HepG2 (cell line): ENCODE results near the gene MYO10. TPM values are rescaled to one million over a fixed set of nuclear protein-coding genes. Genes with fewer than 3 reads are reported as not detected.

Source experiments
- ATAC-seq: fragments of 200-7000 bp; cut with Tn5 transposase; 3 replicates; pipeline ENCODE4 v1.9.1; 2020; ENCODE audit warnings: mild to moderate bottlenecking, moderate library complexity
- BruUV-seq: library from RNA; stranded (reverse); fragments of 400-500 nt; replicated peaks from 2 replicates; lab custom pipeline; 2021; lab: Mats Ljungman, UMichigan
- CTCF ChIA-PET: fragments of 300-600 bp; formaldehyde crosslinking; extraction: SDS; loops from one replicate; lab custom pipeline; 2021; ENCODE audit warnings: low total read pairs, inconsistent platforms, low intra/inter-chr PET ratio; lab: Yijun Ruan, JAX
- POLR2A ChIA-PET: fragments of 350-600 bp; sonication (Branson Sonifier 250); formaldehyde crosslinking; loops from one replicate; lab custom pipeline; 2020; ENCODE audit warnings: antibody characterized with exemption, inconsistent platforms; lab: Yijun Ruan, JAX
- DNase-seq: peaks from one replicate; pipeline ENCODE4 v3.0.0-alpha.2; 2015; ENCODE audit warnings: low spot score
- FAIRE-seq: peaks from 3 replicates; lab custom pipeline; 2011; peaks lifted over from hg19 to GRCh38; lab: Jason Lieb, UNC
- H2AFZ ChIP-seq: one replicate; pipeline ENCODE4 v1.6.1; 2011; ENCODE audit warnings: low read length, inconsistent platforms
- H3K27ac ChIP-seq: fragments of 300-600 bp; 3 replicates; pipeline ENCODE4 v1.8.0; 2011; ENCODE audit warnings: mixed run types, mild to moderate bottlenecking, mixed read lengths, low read length, inconsistent platforms; ENCODE audit not compliant: insufficient read depth; ENCODE audit errors: extremely low read length
- H3K27me3 ChIP-seq, 2 experiments: fragments of 200-600 bp in 1 of 2; 2 replicates in 1 of 2; 3 replicates in 1 of 2; pipeline versions ENCODE4 v1.6.0 to v1.8.0; 2011; ENCODE audit warnings: low read length in 2 of 2, mild to moderate bottlenecking in 2 of 2, moderate library complexity in 2 of 2, inconsistent platforms in 1 of 2; ENCODE audit not compliant: insufficient read depth in 2 of 2, control insufficient read depth in 1 of 2
- H3K36me3 ChIP-seq, 2 experiments: fragments of 200-600 bp in 1 of 2; replicated peaks in 1 of 2; 2 replicates in 1 of 2; 3 replicates in 1 of 2; pipeline versions ENCODE4 v1.5.1 to v1.8.0; 2011; ENCODE audit warnings: low read length in 2 of 2, inconsistent platforms in 1 of 2; ENCODE audit not compliant: insufficient read depth in 2 of 2, control insufficient read depth in 1 of 2
- H3K4me1 ChIP-seq: 2 replicates; pipeline ENCODE4 v1.5.1; 2012; ENCODE audit warnings: low read length, inconsistent platforms; ENCODE audit not compliant: insufficient read depth
- H3K4me2 ChIP-seq: 2 replicates; pipeline ENCODE4 v1.6.0; 2011; ENCODE audit warnings: low read depth, low read length, inconsistent platforms
- H3K4me3 ChIP-seq, 3 experiments: fragments of 200-600 bp in 1 of 3; sonication (generic), shearing (Covaris generic) in 1 of 3; replicated peaks in 1 of 3; 2 replicates each; pipeline ENCODE4 v1.5.1; 2011 to 2016; ENCODE audit warnings: low read length in 3 of 3, inconsistent platforms in 2 of 3, low read depth in 2 of 3, mild to moderate bottlenecking in 2 of 3, control low read depth in 1 of 3, mixed read lengths in 1 of 3; ENCODE audit not compliant: insufficient read depth in 1 of 3
- H3K79me2 ChIP-seq: one replicate; pipeline ENCODE4 v1.6.1; 2011; ENCODE audit warnings: low read length, inconsistent platforms; ENCODE audit not compliant: insufficient read depth
- H3K9ac ChIP-seq: 2 replicates; pipeline ENCODE4 v1.6.0; 2011; ENCODE audit warnings: mild to moderate bottlenecking, low read depth, low read length, inconsistent platforms; ENCODE audit not compliant: insufficient read depth
- H3K9me3 ChIP-seq: 2 replicates; pipeline ENCODE4 v1.5.1; 2012; ENCODE audit warnings: mild to moderate bottlenecking, low read length
- H4K20me1 ChIP-seq: 2 replicates; pipeline ENCODE4 v1.6.0; 2011; ENCODE audit warnings: inconsistent platforms, mild to moderate bottlenecking, low read length, moderate library complexity; ENCODE audit not compliant: insufficient read depth
- EEA1 ChIP-seq: sonication (generic); formaldehyde crosslinking; IDR thresholded peaks from 2 replicates; pipeline ENCODE4 v1.5.1; 2020; ENCODE audit warnings: mild to moderate bottlenecking, missing genetic modification reagents, borderline replicate concordance
- EHMT2 ChIP-seq: fragments of 200-600 bp; sonication (generic); IDR thresholded peaks from 2 replicates; pipeline ENCODE4 v1.7.0; 2017; ENCODE audit warnings: antibody characterized with exemption, low read depth, low read length, borderline replicate concordance
- HOXA7 ChIP-seq: sonication (generic); formaldehyde crosslinking; IDR thresholded peaks from 2 replicates; pipeline ENCODE4 v1.8.1; 2022; ENCODE audit warnings: mild to moderate bottlenecking, missing genetic modification reagents, moderate library complexity
- KLF15 ChIP-seq: sonication (generic); formaldehyde crosslinking; IDR thresholded peaks from 2 replicates; pipeline ENCODE4 v1.8.1; 2023; ENCODE audit warnings: borderline replicate concordance, mild to moderate bottlenecking, inconsistent platforms, missing genetic modification reagents, mixed read lengths
- NFRKB ChIP-seq: fragments of 450-650 bp; IDR thresholded peaks from 2 replicates; pipeline ENCODE4 v1.6.1; 2017
- NFYC ChIP-seq: IDR thresholded peaks from 2 replicates; pipeline ENCODE4 v1.6.1; 2016; ENCODE audit warnings: missing genetic modification reagents, missing compliant biosample characterization
- PLRG1 ChIP-seq: fragments of 450-650 bp; conservative IDR thresholded peaks from 2 replicates; pipeline ENCODE4 v1.6.1; 2016
- PRMT3 ChIP-seq: sonication (generic); formaldehyde crosslinking; IDR thresholded peaks from 2 replicates; pipeline ENCODE4 v1.8.1; 2022; ENCODE audit warnings: low read depth, mild to moderate bottlenecking, moderate library complexity, missing genetic modification reagents, borderline replicate concordance
- SSRP1 ChIP-seq: IDR thresholded peaks from 2 replicates; pipeline ENCODE4 v1.6.1; 2016; ENCODE audit warnings: control low read depth
- TBP ChIP-seq: sonication (generic); formaldehyde crosslinking; IDR thresholded peaks from 2 replicates; pipeline ENCODE4 v1.5.0; 2020; ENCODE audit warnings: missing genetic modification reagents
- ZNF318 ChIP-seq: sonication (generic); formaldehyde crosslinking; IDR thresholded peaks from 2 replicates; pipeline ENCODE4 v1.4.0; 2020; ENCODE audit warnings: mild to moderate bottlenecking, missing genetic modification reagents
- ZNF552 ChIP-seq: sonication (generic); formaldehyde crosslinking; IDR thresholded peaks from 2 replicates; pipeline ENCODE4 v1.9.0; 2022; ENCODE audit warnings: missing genetic modification reagents, mild to moderate bottlenecking, borderline replicate concordance
- ZNF615 ChIP-seq: sonication (generic); formaldehyde crosslinking; IDR thresholded peaks from 2 replicates; pipeline ENCODE4 v1.5.0; 2020; ENCODE audit warnings: mild to moderate bottlenecking, missing genetic modification reagents, borderline replicate concordance
- ZNF75D ChIP-seq: sonication (generic); formaldehyde crosslinking; IDR thresholded peaks from 2 replicates; pipeline ENCODE4 v1.8.1; 2023; ENCODE audit warnings: missing genetic modification reagents, mild to moderate bottlenecking, borderline replicate concordance
- ZSCAN29 ChIP-seq: sonication (generic); formaldehyde crosslinking; conservative IDR thresholded peaks from 2 replicates; pipeline ENCODE4 v1.4.0; 2020; ENCODE audit warnings: mild to moderate bottlenecking, missing genetic modification reagents
- WGBS: methylation state at CpG from one replicate; pipeline ENCODE4 v1.1.6; 2017; ENCODE audit warnings: low lambda C conversion rate; 5-methylcytosine and 5-hydroxymethylcytosine counted together
- in situ Hi-C: cut with HindIII; loops from 2 replicates; pipeline ENCODE4 v1.10.0; 2017; ENCODE audit warnings: low pct_unique_long_range_greater_than_20kb; ENCODE audit not compliant: extremely low pct_ligation_motif_present
- intact Hi-C: fragments of 100-400 bp; cut with micrococcal nuclease; formaldehyde crosslinking; loops from one replicate; pipeline ENCODE4 v1.10.0; 2022; ENCODE audit not compliant: unreplicated experiment
- polyA plus RNA-seq, 8 experiments: library from polyadenylated mRNA; depleted of rRNA in 3 of 8; stranded (reverse) in 7 of 8; unstranded in 1 of 8; fragments of >200 nt; fragmentation: Illumina TruSeq in 4 of 8; extraction: Trizol in 4 of 8; gene quantifications; 2 replicates each; pipeline versions ENCODE4 v1.2.1 to v1.2.3, GENCODE V29; 2011 to 2016; ENCODE audit warnings: low read depth in 4 of 8, missing spikeins in 1 of 8, mixed read lengths in 1 of 8; ENCODE audit not compliant: insufficient read depth in 1 of 8
- total RNA-seq, 5 experiments: library from RNA; depleted of rRNA; stranded (reverse); fragments of >200 nt; fragmentation: Illumina TruSeq; extraction: Trizol; gene quantifications; 2 replicates each; pipeline ENCODE4 v1.2.3, GENCODE V29; 2016; ENCODE audit warnings: low read depth in 1 of 5

MYO10 gene
- total and polyA plus RNA-seq, 2 of the 13 experiments (the other 11 are each of a cell fraction or from before 2014, with no cell fraction given): 4.5 to 14.0 TPM

GRCh38 chr5:16863469-16863946 lies 72.6 kb downstream of the MYO10 start (continued):
- no peak for TF ChIP-seq ZNF318 (CRISPR knock-in tag)
- no peak for TF ChIP-seq KLF15
- TF ChIP-seq ZNF75D: no peak
- TF ChIP-seq TBP (CRISPR knock-in tag): no peak
- TF ChIP-seq, all 625 proteins: peak for 0

DNA sequence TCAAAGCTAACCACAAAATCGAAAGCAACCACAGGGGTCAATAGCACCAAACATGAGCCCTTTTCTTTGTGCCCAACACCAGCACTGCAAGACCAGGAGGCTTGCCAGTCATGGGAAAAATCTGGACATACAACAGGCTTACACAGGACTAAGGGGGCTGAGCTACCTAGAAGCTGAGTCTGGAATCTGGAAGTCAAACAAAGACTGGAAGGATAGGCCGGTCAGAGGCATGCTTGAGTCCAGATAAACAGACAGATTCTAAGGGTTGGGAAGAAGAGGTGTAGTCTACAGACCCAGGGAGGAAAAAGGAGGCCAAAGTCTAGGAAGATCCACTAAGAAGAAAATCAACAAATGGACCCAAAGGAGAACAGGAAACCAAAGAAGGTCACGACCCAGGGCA lies 73.3 kb downstream of the MYO10 start:
- Histone ChIP-seq H3K27ac (no peak overlapping the region), H3K9me3 (no peaks in the 10 kb centered on the region), H2AFZ (no peak overlapping the region), H3K4me2 (no peak overlapping the region), H3K4me1 (peaks cover 7% of the 10 kb centered on the region), H3K9ac (no peak overlapping the region), H3K4me3 (no peak overlapping the region), H4K20me1 (no peaks in the 10 kb centered on the region), H3K27me3 (no peaks in the 10 kb centered on the region), H3K79me2 (no peaks in the 10 kb centered on the region), H3K36me3 (no peaks in the 10 kb centered on the region)
- BruUV-seq: no TSS peak
- ChIA-PET POLR2A (no interaction called here), CTCF (no interaction called here)
- 2% methylated on average over 3 of the region's 3 CpGs for WGBS
- no peak for FAIRE-seq
- in situ Hi-C loops: no loop called here
- no peak for DNase-seq
- peak; percentile 60 for ATAC-seq
- intact Hi-C loops: no loop called here
- no peak for TF ChIP-seq NFYC
- TF ChIP-seq ZNF552 (CRISPR knock-in tag): no peak
- no peak for TF ChIP-seq ZNF615 (CRISPR knock-in tag)
- no peak for TF ChIP-seq ZSCAN29 (CRISPR knock-in tag)
- TF ChIP-seq PRMT3: no peak
- TF ChIP-seq HOXA7 (CRISPR knock-in tag): no peak
- no peak for TF ChIP-seq SSRP1 (CRISPR knock-in tag)
- no peak for TF ChIP-seq EEA1 (CRISPR knock-in tag)
- no peak for TF ChIP-seq PLRG1
- TF ChIP-seq NFRKB: no peak
- no peak for TF ChIP-seq EHMT2
